HG03060 (cell line): ENCODE measurements around the gene NFKBIE.
"Not testable (repeated sequence)": the region's sequence is repeated elsewhere in the genome, so short reads cannot be mapped to it uniquely, and the experiment has no call there.

Experiments used
- ATAC-seq: cut with Tn5 transposase; IDR thresholded peaks from one replicate; pipeline ENCODE4 v1.9.1; 2021; ENCODE audit warnings: low read depth, moderate number of reproducible peaks; ENCODE audit not compliant: unreplicated experiment

NFKBIE gene

DNA sequence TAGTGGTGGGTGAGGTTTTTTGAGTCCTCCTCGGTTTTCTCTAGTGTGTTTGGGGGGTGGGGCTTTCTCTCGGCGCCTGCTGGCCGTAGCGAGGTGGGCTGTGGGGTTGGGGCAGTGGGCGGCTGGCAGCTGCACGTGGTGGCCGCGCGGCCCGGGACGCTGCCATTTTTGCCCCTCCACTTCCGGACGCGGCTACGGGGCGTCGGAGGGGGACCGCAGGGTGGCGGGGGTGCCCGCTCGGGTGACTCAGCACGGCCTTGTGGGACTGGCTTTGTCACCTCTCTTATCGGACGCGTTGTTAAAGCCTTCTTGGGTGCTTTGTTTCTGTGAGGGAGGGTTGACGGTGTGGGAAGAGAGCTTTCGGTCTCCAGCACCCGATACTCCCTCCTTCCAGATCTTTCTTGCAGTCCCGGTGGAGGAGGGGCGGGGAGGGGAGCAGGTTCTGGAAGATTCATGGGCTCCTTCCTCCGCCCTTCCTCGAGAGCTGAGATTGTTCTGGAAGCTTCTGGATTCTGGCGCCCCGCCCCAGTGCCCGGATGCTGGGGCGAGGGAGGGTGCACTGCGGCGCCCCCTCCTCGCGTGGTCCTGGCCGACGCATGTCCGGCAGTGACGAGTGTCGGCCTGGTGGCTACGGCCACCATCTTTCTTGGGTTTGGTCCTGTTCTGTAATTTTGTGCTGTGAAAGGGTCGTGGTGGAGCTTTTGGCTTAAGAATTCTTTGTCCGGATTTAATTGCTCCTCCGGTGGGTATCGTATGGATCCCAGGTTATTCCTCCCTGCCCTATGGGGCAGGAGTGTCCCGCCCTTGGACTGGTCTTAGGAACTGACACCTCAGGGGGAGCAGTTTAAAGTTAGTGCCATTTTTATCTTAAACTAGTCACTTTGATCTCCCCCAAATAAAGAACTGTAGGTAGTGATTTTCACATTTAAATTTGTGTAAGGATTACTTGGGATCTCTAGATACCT, 17.7 kb downstream of the NFKBIE start:
- ATAC-seq, result no peak

DNA sequence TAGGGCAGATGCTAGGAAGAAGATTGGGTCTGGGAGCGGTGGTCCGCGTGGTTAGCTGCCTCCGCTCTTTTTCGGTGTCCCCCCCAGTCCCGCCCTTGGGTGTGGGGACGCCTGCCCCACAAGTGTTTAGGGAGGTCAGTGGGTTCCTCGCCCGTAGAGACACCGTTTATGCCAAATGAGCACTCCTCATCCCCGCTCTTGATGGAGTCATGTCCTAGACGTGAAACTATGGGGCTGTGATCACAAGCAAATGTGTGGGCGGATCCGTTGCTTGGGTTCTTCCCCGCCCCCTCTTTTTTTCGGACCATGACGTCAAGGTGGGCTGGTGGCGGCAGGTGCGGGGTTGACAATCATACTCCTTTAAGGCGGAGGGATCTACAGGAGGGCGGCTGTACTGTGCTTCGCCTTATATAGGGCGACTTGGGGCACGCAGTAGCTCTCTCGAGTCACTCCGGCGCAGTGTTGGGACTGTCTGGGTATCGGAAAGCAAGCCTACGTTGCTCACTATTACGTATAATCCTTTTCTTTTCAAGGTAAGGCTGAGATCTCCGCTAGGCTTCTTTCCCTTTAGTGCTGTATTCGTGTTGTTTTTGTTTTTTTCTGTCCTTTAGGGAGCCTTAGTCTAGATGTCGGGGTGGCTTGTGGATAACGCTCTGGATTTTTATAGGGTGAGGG, 18.6 kb downstream of the NFKBIE start, which contains the start of gene HSP90AB1:
TSS of gene HSP90AB1 (plus strand) at position 439 of the 675 bp plus-strand sequence. CDS start 1,529 bp downstream, outside the sequence.
- ATAC-seq, result peak; percentile 60

DNA sequence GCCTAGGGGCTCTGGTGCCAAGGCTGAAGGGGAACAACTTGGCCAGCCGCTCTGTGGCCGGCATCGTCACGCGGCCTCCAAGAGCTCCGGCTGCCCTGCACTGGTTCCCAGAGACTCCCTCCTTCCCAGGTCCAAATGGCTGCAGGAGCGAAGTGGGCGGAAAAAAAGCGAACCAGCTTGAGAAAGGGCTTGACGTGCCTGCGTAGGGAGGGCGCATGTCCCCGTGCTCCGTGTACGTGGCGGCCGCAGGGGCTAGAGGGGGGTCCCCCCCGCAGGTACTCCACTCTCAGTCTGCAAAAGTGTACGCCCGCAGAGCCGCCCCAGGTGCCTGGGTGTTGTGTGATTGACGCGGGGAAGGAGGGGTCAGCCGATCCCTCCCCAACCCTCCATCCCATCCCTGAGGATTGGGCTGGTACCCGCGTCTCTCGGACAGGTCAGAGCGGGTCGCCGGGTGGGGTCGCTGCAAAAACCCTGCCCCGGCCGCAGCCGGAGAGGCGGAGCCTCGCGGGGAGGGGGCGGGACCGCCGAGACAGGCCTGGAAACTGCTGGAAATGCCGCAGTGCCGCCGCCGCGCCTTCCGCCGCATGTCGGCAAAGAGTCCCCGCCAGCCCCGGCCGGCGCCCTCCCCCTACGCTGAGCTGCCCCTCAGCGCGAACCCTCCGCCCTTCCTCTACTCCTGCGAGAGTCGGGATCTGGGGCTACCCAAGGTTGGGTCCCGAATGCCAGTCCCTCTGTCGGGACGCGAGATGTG, 19.3 kb downstream of the NFKBIE start:
- ATAC-seq, result peak; percentile 30

DNA sequence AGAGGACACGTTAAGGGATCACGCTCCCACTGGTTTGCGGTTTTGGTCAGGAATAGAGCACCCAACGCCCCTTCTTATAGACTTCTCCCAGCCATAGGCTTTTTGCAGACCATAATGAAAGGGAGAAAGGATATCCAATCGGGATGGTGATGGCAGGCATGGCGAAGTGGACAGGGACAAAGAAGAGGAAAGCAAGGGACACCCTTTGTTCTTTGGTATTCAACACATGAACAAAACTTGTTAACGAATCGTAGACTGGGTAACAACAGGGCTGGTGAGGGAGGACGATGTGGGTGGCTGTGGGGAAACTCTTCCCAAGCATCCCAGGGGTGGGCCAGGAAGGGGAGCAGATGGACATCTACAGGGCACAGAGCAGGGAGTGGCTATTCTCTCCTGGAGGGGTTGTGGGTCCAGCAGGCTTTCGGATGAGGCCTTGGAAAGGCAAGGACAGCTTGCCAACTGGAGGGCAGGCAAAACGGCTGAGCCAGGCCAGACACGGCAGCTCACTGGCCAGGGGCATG, 19.9 kb downstream of the NFKBIE start:
- no peak for ATAC-seq

DNA sequence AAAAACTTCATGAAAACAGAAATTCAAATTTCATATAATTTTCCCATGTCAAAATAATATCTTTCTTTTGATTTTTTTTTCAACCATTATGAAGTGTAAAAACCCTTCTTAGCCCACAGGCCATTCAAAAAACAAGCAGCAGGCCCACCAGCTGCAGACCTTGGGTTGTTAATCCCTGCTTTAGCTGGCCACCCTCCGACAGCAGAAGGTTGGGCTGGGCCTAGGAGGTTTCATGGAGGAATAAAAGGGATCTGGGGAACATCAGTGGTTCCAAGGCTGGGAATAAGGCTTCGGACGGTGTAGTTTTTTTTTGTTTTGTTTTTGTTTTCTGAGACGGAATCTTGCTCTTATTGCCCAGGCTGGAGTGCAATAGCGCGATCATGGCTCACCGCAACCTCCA, 22.0 kb downstream of the NFKBIE start:
- ATAC-seq, result no peak

DNA sequence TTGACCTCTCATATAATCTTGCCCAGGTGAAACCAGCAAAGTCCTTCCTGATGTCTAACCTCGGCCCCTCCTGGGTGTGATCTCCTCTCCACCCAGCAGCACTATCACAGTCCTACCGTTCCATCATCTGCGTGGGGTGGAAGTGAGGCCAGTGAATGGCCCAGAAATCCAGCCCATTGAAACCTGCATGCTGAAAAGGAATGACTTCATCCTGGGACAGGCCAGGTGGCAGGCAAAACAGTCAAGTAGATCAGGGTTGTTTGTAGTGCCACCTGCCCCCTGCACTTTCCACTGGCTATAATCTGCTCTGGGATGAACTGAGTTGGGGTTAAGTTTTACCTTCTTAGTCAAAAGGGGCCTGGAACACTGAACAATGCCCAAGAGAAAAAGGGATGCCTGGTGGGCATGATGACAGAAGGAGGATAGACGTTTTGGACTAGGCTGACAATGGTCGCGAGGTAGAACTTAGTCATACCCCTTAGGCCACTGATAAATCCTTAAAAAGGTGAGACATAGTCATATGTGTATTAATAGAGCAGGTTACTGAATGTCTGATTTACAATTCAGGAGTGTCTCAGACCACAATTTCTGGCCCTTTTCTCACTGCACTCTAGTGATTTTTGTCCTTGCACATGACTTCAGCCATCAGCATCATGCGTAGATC, 26.5 kb downstream of the NFKBIE start:
- no peak for ATAC-seq

DNA sequence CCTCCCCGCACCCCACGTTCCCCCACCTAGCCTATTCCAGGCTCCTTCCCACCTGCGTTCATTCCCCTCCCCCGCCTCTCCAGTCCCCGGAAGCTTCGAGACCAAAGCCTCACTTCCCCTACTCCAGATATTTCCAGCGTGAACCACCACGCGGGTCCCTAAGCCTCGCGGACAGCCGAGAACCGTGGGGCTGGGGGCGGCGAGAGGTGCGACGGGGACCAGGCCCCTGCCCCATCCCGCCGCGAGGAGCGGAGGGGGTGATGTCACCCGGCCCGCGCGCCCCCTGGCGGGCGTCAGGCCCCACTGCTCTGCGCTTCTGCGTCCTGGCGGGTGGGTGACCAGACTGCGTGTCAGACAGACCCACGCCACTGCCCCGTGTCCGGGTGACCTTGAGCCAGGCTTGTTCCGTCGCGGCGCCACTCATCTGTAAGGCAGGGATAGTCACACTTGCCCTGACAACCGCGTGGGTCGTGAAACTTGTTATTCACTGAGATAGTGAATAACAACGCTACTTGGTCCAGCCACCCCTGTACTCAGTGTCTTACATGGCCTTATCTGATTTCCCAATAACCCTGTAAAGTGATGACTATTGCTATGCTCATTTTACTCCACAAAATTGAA, 27.4 kb downstream of the NFKBIE start:
- ATAC-seq, result peak; percentile 39

DNA sequence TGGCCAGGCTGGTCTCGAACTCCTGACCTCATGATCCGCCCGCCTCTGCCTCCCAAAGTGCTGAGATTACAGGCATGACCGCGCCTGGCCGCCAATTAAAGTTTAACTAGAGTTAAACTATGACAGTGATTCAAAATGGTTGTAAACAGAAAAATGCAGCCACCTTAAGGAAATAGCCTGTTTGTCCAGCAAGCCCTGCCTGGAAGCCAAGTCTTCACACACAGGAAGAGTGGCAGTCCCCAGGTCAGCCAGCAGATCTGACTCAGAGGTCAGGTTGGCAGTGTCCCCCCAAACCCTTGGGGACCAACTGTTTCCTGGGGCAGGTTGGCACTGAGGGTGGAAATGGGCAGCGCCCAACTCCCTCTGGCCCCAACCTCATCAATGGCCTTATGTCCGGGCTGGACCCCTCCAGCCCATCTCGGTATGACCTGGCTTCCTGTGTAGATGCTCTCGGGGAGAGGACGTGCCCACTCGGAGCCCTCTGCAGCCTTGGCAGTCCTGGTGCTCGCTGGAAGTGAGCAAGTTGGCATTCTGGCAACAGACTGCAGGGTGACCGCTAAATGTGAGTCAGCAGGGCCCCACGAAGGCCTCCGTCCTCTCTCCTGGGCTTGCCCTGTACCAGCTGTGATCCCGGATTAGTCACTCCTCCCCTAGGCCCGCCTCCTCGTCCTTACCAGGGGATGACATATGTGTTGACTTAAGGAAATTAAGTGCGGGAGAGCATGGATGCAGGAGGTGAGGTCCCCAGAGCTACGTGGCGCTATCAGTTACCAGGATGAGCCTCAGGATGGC, 28.1 kb downstream of the NFKBIE start:
- ATAC-seq, result peak; percentile 44

DNA sequence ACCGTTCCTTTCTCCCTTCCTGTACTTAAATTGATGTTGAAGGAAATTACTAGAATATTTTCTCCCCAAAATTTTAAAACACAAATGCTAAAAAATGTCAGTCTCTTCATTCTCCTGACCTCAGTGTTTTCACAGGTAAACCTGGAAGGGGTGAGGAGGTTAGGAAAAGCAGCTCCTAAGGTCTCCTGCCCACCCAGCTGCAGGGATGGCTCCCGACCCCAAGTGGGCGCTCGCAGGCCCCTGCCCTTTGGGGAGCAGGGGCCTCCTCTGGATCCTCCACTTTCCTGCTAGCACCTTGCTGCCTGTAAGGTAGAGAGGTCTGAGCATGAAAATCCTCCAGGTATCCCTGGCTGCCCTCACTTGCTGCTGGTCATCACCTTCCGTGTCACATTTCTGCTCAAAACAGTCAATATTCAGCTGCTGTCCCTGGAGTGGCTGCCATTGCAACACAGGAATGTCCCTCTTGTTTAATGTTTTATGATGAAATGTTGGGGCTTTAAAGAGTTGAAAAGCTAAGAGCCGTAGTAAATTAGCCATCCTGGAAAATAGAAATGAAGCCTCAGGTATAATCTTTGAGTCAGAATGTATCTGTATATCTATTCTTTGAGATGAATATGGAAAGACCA, 29.3 kb downstream of the NFKBIE start:
- ATAC-seq, result no peak

DNA sequence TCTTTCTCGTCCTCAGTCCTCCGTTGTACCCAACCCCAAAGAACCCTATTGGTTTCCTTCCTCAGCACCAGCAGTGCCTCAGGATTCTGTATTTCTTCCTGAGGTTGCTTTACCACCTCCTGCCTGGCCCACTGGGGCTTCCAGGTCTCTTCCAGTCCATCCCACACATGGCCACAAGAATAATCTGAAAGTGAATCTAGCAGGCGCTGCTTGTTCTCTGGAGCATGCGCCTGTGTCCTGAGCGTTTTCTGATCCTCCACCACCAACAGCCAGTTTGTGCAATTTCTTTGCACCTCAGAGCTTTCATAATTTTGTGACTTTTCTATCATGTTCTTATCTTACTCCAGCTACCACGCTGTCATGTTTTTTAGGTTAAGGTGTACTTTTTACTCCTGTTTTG, 30.1 kb downstream of the NFKBIE start:
- no peak for ATAC-seq

DNA sequence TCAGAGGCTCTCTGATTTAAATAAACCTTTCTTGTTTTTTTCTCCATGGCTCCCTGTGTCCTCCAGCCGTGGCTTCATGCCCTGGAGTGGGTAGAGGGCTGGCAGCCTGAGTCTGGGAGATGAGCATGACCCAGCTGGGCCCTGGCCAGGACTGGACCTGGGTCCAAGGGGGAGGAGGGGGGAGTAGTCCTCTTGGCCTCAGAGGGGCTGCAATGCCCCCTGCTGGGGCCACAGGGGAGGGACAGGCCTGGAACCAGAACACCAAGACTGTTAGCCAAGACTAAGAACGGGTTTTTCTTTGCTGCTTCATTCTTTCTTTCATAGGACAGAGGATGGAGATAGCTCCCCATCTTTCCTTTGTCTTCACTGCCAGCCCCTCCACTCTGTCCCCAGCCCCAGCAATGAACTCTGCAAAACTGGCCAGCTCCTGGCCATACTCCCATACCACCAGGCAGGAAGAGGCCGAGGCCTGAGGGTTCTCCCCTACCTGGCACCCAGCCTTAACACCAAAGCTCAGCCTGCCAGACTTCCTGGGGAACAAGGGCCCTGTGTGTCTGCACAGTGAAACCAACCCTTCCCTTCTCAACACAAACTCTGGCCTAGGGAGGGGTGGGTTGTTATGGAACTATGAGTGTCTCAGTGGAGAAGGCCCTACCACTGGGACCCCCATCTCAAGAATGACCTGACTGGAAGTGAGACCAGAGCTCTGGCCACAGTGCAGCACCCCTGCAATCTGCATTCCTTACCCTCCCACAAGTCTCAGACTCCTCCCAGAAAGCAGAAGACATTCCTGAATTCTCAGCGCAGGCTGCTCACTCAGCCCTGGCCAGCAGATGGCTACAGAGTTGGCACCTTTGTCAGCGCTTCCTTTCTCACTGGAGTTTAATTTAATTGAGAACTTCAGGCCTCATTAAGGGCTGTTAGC, 31.0 kb downstream of the NFKBIE start:
- no peak for ATAC-seq

DNA sequence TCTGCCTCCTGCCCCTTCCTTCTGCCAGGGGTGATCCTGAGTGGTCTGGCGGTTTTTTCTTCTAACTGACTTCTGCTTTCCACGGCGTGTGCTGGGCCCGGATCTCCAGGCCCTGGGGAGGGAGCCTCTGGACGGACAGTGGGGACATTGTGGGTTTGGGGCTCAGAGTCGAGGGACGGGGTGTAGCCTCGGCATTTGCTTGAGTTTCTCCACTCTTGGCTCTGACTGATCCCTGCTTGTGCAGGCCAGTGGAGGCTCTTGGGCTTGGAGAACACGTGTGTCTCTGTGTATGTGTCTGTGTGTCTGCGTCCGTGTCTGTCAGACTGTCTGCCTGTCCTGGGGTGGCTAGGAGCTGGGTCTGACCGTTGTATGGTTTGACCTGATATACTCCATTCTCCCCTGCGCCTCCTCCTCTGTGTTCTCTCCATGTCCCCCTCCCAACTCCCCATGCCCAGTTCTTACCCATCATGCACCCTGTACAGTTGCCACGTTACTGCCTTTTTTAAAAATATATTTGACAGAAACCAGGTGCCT, 31.7 kb downstream of the NFKBIE start:
- ATAC-seq, result no peak

DNA sequence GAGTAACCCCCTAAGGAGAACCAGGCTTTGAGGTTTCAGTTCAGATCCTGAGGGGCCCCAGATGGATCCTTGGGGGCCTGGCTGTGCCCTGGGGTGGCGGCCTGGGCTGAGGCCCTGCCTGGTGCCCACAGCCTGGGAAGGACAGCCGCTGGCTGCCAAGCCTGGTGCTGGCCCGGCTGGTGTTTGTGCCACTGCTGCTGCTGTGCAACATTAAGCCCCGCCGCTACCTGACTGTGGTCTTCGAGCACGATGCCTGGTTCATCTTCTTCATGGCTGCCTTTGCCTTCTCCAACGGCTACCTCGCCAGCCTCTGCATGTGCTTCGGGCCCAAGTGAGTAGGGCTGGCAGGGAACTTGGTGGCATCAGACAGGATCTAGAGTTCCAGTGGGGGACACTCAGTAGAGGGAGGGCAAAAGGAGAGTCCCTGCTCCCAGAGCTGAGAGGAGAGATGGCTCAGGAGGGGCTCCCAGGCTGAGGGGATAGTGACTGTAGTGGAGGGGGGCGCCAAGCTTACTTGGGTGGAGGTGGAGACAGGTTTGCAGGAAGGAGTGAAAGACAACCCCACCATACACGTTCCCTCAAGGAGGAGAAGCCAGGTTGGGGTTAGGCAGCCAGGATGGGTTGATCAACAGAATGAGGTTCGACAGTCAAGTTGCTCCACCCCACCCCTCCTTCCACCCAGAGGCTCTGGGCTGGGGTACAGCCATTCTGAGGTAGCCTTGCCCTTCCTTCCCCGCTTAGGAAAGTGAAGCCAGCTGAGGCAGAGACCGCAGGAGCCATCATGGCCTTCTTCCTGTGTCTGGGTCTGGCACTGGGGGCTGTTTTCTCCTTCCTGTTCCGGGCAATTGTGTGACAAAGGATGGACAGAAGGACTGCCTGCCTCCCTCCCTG, 32.4 kb downstream of the NFKBIE start:
- ATAC-seq, result no peak

DNA sequence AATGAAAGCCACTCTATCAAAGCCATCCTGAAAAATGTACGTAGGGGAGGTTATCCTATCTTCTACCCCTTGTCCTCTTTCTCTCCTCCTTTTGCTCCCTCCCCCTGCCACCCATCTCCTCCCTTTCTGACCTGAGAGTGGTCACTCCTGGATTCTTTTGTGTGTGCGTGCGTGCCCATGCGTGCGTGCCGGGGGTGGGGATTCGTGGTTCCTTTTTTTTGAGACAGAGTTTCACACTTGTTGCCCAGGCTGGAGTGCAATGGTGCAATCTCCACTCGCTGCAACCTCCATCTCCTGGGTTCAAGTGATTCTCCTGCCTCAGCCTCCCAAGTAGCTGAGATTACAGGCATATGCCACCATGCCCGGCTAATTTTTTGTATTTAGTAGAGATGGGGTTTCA, 33.9 kb downstream of the NFKBIE start:
- not testable (repeated sequence) for ATAC-seq

DNA sequence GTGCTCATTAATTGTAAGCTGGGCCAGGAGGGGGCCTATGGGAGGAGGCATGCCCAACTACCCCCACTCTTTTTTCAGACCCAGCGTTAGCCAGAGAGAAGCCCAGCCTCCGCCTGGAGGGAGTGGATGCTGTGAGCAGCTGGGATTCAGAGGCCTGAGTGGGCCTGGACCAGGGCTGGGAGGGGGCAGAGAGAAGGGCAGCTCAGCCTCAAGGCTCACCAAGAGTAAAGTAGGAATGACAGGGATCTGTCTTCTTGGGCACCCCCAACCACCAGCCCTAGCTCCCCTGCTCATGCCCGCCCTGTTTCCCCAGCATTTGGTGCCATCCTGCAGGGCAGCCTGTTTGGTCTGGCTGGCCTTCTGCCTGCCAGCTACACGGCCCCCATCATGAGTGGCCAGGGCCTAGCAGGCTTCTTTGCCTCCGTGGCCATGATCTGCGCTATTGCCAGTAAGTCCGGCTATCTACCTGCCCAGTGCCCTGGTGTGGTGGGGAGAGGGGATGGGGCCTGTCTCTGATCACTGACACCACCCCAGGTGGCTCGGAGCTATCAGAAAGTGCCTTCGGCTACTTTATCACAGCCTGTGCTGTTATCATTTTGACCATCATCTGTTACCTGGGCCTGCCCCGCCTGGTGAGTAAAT, 35.2 kb downstream of the NFKBIE start:
- no peak for ATAC-seq
